ENCODE data around the gene NVL.

GRCh38 chr1:224189561-224189960 is 140.4 kb downstream of the NVL start:
- TF ChIP-seq ZNF623 (tag by site-specific recombination; IDR thresholded peaks at IDR 0.05) (no peak), YY1 (tag by site-specific recombination; IDR thresholded peaks at IDR 0.05) (no peak), REST (tag by site-specific recombination; IDR thresholded peaks at IDR 0.05) (no peak), BCL11A (tag by site-specific recombination; IDR thresholded peaks at IDR 0.05; ENCODE audit: low read depth) (no peak), HOXC10 (CRISPR knock-in tag; IDR thresholded peaks at IDR 0.05) (no peak), CTCF (tag by site-specific recombination; IDR thresholded peaks at IDR 0.05) (no peak), PATZ1 (tag by site-specific recombination; IDR thresholded peaks at IDR 0.05) (no peak), ZNF26 (tag by site-specific recombination; IDR thresholded peaks at IDR 0.05) (no peak), TCF7L2 (IDR thresholded peaks at IDR 0.05; ENCODE audit: borderline replicate concordance, low read depth, low read length) (no peak), ZNF792 (tag by site-specific recombination; IDR thresholded peaks at IDR 0.05) (no peak)
- TF ChIP-seq, protein P1, sequence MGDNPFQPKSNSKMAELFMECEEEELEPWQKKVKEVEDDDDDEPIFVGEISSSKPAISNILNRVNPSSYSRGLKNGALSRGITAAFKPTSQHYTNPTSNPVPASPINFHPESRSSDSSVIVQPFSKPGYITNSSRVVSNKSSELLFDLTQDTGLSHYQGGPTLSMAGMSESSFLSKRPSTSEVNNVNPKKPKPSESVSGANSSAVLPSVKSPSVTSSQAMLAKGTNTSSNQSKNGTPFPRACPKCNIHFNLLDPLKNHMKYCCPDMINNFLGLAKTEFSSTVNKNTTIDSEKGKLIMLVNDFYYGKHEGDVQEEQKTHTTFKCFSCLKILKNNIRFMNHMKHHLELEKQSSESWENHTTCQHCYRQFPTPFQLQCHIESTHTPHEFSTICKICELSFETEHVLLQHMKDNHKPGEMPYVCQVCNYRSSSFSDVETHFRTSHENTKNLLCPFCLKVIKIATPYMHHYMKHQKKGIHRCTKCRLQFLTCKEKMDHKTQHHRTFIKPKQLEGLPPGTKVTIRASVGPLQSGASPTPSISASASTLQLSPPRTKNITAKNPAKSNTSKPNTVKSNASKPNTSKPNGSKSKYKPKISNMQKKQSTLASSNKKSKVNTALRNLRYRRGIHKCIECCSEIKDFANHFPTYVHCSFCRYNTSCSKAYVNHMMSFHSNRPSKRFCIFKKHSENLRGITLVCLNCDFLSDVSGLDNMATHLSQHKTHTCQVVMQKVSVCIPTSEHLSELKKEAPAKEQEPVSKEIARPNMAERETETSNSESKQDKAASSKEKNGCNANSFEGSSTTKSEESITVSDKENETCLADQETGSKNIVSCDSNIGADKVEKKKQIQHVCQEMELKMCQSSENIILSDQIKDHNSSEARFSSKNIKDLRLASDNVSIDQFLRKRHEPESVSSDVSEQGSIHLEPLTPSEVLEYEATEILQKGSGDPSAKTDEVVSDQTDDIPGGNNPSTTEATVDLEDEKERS (tag by site-specific recombination; IDR thresholded peaks at IDR 0.05): no peak
- TF ChIP-seq, protein P2, sequence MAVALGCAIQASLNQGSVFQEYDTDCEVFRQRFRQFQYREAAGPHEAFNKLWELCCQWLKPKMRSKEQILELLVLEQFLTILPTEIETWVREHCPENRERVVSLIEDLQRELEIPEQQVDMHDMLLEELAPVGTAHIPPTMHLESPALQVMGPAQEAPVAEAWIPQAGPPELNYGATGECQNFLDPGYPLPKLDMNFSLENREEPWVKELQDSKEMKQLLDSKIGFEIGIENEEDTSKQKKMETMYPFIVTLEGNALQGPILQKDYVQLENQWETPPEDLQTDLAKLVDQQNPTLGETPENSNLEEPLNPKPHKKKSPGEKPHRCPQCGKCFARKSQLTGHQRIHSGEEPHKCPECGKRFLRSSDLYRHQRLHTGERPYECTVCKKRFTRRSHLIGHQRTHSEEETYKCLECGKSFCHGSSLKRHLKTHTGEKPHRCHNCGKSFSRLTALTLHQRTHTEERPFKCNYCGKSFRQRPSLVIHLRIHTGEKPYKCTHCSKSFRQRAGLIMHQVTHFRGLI (tag by site-specific recombination; IDR thresholded peaks at IDR 0.05): no peak

Data from HEK293 (cell line).